ENCODE results near the gene RMND1. TPM values are rescaled to one million over a fixed set of nuclear protein-coding genes. Genes with fewer than 3 reads are reported as not detected.

The RMND1 gene
- total RNA-seq (2011; cell fraction: chromatin; rRNA removed; ENCODE audit: low replicate concordance), result 40.6 and 86.4 TPM in 2 replicates
- total RNA-seq (2011; cell fraction: nucleolus; rRNA removed), result 24.5 and 31.5 TPM in 2 replicates
- total RNA-seq (2011; cell fraction: nucleoplasm; rRNA removed), result 40.5 and 43.6 TPM in 2 replicates
- total RNA-seq (2014; rRNA removed), result 27.8 and 29.6 TPM in 2 replicates
- total RNA-seq (2014; rRNA removed; fragmentation: Illumina TruSeq; extraction: Trizol), result 47.8 and 51.5 TPM in 2 replicates
- 42.9 and 45.2 TPM in 2 replicates for total RNA-seq (2015; rRNA removed; fragmentation: Illumina TruSeq; extraction: Trizol)
- 25.2 and 26.9 TPM in 2 replicates for total RNA-seq (2021)
- 26.7 and 33.3 TPM in 2 replicates for polyA plus RNA-seq (2011; rRNA removed)
- 8.1 and 14.3 TPM in 2 replicates for polyA plus RNA-seq (2011; cell fraction: cytosol; rRNA removed)
- 8.1 and 8.3 TPM in 2 replicates for polyA plus RNA-seq (2011; cell fraction: nucleus; rRNA removed)
- polyA plus RNA-seq (2012), result 25.7 and 41.6 TPM in 2 replicates
- polyA plus RNA-seq (2014; fragmentation: Illumina TruSeq; extraction: Trizol), result 37.2 and 42.6 TPM in 2 replicates
- polyA plus RNA-seq (2014; fragmentation: Nextera tagmentation; extraction: Ambion mirVana), result 10 to 100 TPM; 36.2 to 38.4 TPM
- 32.2 and 35.1 TPM in 2 replicates for polyA plus RNA-seq (2014; rRNA removed)
- polyA minus RNA-seq (2011; rRNA and poly(A)+ RNA removed), result 50.2 and 53.2 TPM in 2 replicates
- polyA minus RNA-seq (2011; cell fraction: cytosol; rRNA and poly(A)+ RNA removed), result 13.4 and 19.6 TPM in 2 replicates
- 23.3 and 31.4 TPM in 2 replicates for polyA minus RNA-seq (2011; cell fraction: nucleus; rRNA and poly(A)+ RNA removed)
- percentile 84 among the genes with signal in this experiment for Bru-seq, nascent RNA
- percentile 77 among the genes with signal in this experiment for BruChase-seq, experiment 1, labeled RNA remaining after a 2-hour chase
- percentile 72 among the genes with signal in this experiment for BruChase-seq, experiment 2, labeled RNA remaining after a 6-hour chase
- long read RNA-seq, experiment 1, transcript RMND1-203 (12 exons, 2,003 nt), result major isoform, 59 of 94 reads
- long read RNA-seq, experiment 1, transcript RMND1-207 (2 exons, 915 nt), result minor isoform, 6 of 94 reads
- long read RNA-seq, experiment 1, partial matches to known transcripts, result 13 of 94 reads
- long read RNA-seq, experiment 1, other reads (novel, unspliced or antisense), result 9 of 94 reads
- long read RNA-seq, experiment 2, transcript RMND1-203 (12 exons, 2,003 nt), result major isoform, 13 of 43 reads
- long read RNA-seq, experiment 2, partial matches to known transcripts, result 17 of 43 reads
- long read RNA-seq, experiment 2, other reads (novel, unspliced or antisense), result 12 of 43 reads
- long read RNA-seq, experiment 3, transcript RMND1-203 (12 exons, 2,003 nt), result major isoform, 22 of 32 reads
- long read RNA-seq, experiment 3, partial matches to known transcripts, result 0 of 32 reads
- long read RNA-seq, experiment 3, other reads (novel, unspliced or antisense), result 3 of 32 reads

GRCh38 chr6:151451950-151452749 is at the start of gene RMND1:
RMND1 (minus strand) TSS chr6:151452126; CDS start chr6:151445811, 6,315 bp downstream.
- peak within 1 kb of the TSS; percentile 92 to 93 for H3K9ac ChIP-seq (ENCODE audit: insufficient read depth in 1 of 2, low read depth in 2 of 2, low read length in 2 of 2)
- peaks cover 50% of the 10 kb centered on the region for H3K79me2 ChIP-seq (ENCODE audit: control insufficient read depth, insufficient read depth, low read length)
- BruUV-seq (replicated peaks), result no TSS peak
- TF ChIP-seq TBL1XR1 (IDR thresholded peaks at IDR 0.05; ENCODE audit: low read length in 2 of 2), result peak; percentile 8 to 75; a peak in 2 of 4 replicates
- no peak for TF ChIP-seq GTF2B (IDR thresholded peaks at IDR 0.05; ENCODE audit: extremely low read depth, insufficient read length)
- TF ChIP-seq MXI1 (IDR thresholded peaks at IDR 0.05; ENCODE audit: low read depth, low read length), result peak; percentile 92
- no peak for TF ChIP-seq NR4A1 (CRISPR knock-in tag; IDR thresholded peaks at IDR 0.05)
- TF ChIP-seq NR4A1 (tag; IDR thresholded peaks at IDR 0.05), result no peak
- no peak for TF ChIP-seq NR0B1 (IDR thresholded peaks at IDR 0.05; ENCODE audit: partially characterized antibody)
- no peak for TF ChIP-seq RHOXF2B (CRISPR knock-in tag; conservative IDR thresholded peaks at IDR 0.05)
- no peak; the same call in none of the 2 replicates for TF ChIP-seq NFRKB (IDR thresholded peaks at IDR 0.05; ENCODE audit: low read depth)
- TF ChIP-seq ATF7 (IDR thresholded peaks at IDR 0.05), result peak; percentile 92
- TF ChIP-seq NR2C1 (IDR thresholded peaks at IDR 0.05), result peak; percentile 94
- peak; percentile 94 for TF ChIP-seq NR2C1 (tag; IDR thresholded peaks at IDR 0.05)
- peak; percentile 65 for TF ChIP-seq MXD1 (CRISPR knock-in tag; IDR thresholded peaks at IDR 0.05; ENCODE audit: borderline replicate concordance, poor library complexity, severe bottlenecking)
- no peak for TF ChIP-seq BCL6 (CRISPR knock-in tag; IDR thresholded peaks at IDR 0.05)

More at GRCh38 chr6:151451950-151452749, at the start of gene RMND1:
- H3K9me1 ChIP-seq (ENCODE audit: control insufficient read depth, insufficient read depth, low read length), result no peaks in the 10 kb centered on the region
- peak within 1 kb of the TSS; percentile 75 for H3K4me3 ChIP-seq
- peak within 1 kb of the TSS; percentile 78 for H3K27ac ChIP-seq (ENCODE audit: extremely low read depth, low read depth, low read length)
- peaks cover 0 to 7% of the 10 kb centered on the region in 2 experiments; a peak in 4 of 5 replicates for H3K4me1 ChIP-seq (replicated peaks in 1 of 2; ENCODE audit: control insufficient read depth in 2 of 2, insufficient read depth in 2 of 2, low read length in 2 of 2)
- H3K36me3 ChIP-seq (ENCODE audit: control insufficient read depth, insufficient read depth, low read length), result peaks cover 10% of the 10 kb centered on the region
- intact Hi-C loops (cut with micrococcal nuclease), result loop anchor here (1.0 to 5.0 kb wide), 3 partner anchors 24 to 1530 kb away; partner anchors contain the start of genes FBXO5 and ZBTB2
- H3K4me2 ChIP-seq (ENCODE audit: insufficient read depth, low read length), result peak within 1 kb of the TSS; percentile 91
- WGBS (ENCODE audit: insufficient coverage, low coverage, missing lambda C conversion rate), result 1% methylated on average over 73 of the region's 74 CpGs
- H2AFZ ChIP-seq (ENCODE audit: low read depth, low read length), result peak within 1 kb of the TSS; percentile 95
- H4K20me1 ChIP-seq (replicated peaks; ENCODE audit: control insufficient read depth, insufficient read depth, low read length), result no peaks in the 10 kb centered on the region
- DNase-seq (ENCODE audit: extremely low read depth in 1 of 4, low spot score in 3 of 4), result peak; percentile 99 to 100 (median 99)
- peak; percentile 97 for FAIRE-seq
- ChIA-PET POLR2A (interaction anchor here (0.6 to 2.0 kb wide), 14 partner anchors 10 to 1706 kb away, joined by 3 to 18 read pairs (median 4); partner anchors contain the start of gene NUP43), CTCF (ENCODE audit: low intra/inter-chr PET ratio) (no interaction called here)
- no peaks in the 10 kb centered on the region for H3K27me3 ChIP-seq (ENCODE audit: control insufficient read depth in 2 of 2, insufficient read depth in 2 of 2, low read length in 2 of 2)
- peak; percentile 97 for ATAC-seq
- H3K9me3 ChIP-seq (replicated peaks; ENCODE audit: control insufficient read depth, insufficient read depth, low read depth, low read length), result no peaks in the 10 kb centered on the region
- in situ Hi-C loops (cut with MboI), result no loop called here

Measured in K562 (cell line).